GM10248 (cell line): ENCODE data around the gene CDYL.

Source experiments
- CTCF ChIA-PET: fragments of 300-600 bp; sonication (Branson Sonifier 250); formaldehyde crosslinking; extraction: SDS; loops from one replicate; lab custom pipeline; 2021; ENCODE audit warnings: antibody characterized with exemption; lab: Yijun Ruan, JAX
- POLR2A ChIA-PET: fragments of 350-650 bp; sonication (Branson Sonifier 250); formaldehyde crosslinking; extraction: SDS; loops from one replicate; lab custom pipeline; 2020; ENCODE audit warnings: antibody characterized with exemption; lab: Yijun Ruan, JAX
- DNase-seq: peaks from one replicate; pipeline ENCODE4 v3.0.0; 2012; ENCODE audit errors: extremely low spot score
- TF ChIP-seq, protein P1 (sequence below): IDR thresholded peaks from 2 replicates; pipeline ENCODE4 v1.5.1; 2012; ENCODE audit warnings: mild to moderate bottlenecking, low read depth; ENCODE audit errors: extremely low read depth, missing control alignments, control extremely low read depth

Gene CDYL

DNA sequence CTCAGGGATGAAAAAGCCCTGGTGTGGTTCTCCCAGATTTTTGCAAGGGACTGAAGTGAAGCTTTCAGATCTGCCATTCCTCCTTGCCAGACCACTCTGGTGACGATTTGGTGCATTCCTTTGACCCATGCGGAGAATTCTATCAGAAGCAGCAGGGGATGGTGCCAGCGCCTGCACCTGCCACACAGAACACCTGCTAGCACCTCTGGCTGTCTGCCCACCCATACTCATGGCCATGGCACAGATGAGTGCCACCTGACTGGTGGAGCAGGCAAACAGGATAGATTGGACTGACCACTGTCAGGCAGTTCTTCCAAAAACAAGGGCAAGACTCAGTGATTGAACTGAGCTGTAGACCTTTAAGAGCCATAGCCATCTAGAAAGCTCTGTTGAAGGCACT lies 107.1 kb downstream of the CDYL start:
- POLR2A ChIA-PET: interaction anchor here (1.1 kb wide), 1 partner anchor 19 kb away, joined by 6 read pairs; no protein-coding TSS in a partner anchor
- no peak for DNase-seq
- CTCF ChIA-PET: interaction anchor here (1.4 to 2.4 kb wide), 7 partner anchors 9 to 93 kb away, joined by 3 to 9 read pairs (median 4); no protein-coding TSS in a partner anchor
- TF ChIP-seq, protein P1, sequence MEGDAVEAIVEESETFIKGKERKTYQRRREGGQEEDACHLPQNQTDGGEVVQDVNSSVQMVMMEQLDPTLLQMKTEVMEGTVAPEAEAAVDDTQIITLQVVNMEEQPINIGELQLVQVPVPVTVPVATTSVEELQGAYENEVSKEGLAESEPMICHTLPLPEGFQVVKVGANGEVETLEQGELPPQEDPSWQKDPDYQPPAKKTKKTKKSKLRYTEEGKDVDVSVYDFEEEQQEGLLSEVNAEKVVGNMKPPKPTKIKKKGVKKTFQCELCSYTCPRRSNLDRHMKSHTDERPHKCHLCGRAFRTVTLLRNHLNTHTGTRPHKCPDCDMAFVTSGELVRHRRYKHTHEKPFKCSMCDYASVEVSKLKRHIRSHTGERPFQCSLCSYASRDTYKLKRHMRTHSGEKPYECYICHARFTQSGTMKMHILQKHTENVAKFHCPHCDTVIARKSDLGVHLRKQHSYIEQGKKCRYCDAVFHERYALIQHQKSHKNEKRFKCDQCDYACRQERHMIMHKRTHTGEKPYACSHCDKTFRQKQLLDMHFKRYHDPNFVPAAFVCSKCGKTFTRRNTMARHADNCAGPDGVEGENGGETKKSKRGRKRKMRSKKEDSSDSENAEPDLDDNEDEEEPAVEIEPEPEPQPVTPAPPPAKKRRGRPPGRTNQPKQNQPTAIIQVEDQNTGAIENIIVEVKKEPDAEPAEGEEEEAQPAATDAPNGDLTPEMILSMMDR: no peak

DNA sequence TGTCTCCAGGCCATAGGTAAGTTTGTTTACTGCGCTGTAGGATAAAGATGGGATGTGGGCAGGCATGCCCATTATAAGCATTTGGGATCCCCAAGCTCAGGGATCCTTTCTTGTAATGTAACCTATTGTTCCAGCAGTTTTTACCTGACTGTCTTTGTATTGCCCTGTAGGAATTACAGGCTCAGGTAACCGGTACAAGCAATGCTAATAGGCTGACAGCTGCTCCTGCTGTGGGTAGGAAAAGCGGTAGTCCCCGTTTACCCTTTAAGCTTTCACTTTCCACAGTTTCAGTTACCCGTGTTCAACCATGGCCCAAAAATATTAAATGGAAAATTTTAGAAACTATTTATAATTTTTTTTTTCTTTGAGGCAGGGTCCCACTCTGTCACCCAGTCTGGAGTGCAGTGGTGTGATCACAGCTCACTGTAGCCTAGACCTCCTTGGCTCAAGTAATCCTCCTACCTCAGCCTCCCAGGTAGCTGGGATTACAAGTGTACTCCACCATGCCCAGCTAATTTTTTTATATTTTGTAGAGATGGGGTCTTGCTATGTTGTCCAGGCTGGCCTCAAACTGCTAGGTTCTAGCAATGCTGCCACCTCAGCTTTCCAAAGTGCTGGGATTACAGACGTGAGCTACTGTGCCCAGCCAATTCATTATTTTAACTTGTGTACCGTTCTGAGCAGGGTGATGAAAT lies 108.6 kb downstream of the CDYL start:
- ChIA-PET POLR2A (no interaction called here), CTCF (interaction anchor here (0.6 to 2.6 kb wide), 14 partner anchors 9 to 104 kb away, joined by 3 to 9 read pairs (median 4); no protein-coding TSS in a partner anchor)
- DNase-seq: no peak
- TF ChIP-seq, protein P1: no peak

DNA sequence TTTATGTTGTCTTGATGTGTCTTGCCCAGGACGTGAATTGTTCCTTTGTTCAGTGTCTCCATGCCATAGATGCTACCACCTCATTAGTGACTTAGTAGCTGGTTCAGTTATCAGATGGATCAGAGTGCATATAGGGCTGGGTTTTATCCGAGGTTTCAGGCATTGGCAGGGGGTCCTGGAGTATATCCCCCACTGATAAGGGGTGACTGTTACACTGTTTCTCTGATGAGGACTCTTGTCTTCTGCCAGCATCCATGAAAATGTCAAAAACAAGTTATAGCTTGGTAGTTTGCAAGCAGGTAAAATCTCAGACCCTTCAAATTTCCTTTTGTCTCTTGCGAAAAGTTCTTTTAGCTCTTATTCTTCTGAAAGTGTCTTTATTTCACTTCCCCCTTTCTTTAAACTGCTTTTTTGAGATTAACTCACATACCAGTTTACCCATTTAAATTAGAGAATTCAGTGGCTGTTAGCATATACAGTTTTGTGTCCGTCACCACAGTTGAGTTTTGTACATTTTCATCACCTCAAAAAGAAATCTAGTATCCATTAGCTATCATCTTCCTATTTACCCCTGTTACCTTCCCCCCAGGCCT lies 109.2 kb downstream of the CDYL start:
- ChIA-PET POLR2A (no interaction called here), CTCF (interaction anchor here (0.6 to 2.6 kb wide), 11 partner anchors 10 to 104 kb away, joined by 3 to 9 read pairs (median 4); no protein-coding TSS in a partner anchor)
- peak; percentile 18 for DNase-seq
- TF ChIP-seq, protein P1: no peak

DNA sequence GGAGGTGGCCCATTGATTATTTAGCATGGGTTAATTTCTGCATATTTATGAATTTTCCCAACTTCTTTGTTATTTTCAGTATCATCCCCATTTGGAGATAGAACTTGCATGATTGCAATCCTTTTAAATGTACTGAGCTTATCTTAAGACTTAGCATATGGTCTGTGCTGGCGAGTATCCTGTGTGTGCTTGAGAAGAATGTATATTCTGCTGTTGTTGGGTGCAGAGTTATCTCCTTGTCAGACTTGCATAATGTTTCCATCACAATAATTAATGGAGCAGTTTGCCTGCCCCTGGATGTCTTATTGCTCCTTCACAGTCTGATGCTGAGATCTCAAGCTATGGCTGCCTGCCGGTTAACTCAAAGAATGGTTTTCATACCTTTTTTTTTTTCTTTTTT lies 112.6 kb downstream of the CDYL start:
- TF ChIP-seq, protein P1: no peak
- POLR2A ChIA-PET: no interaction called here
- no peak for DNase-seq
- CTCF ChIA-PET: interaction anchor here (1.2 to 1.5 kb wide), 3 partner anchors 10 to 99 kb away, joined by 3 read pairs; no protein-coding TSS in a partner anchor

GRCh38 chr6:4889701-4890100 lies 113.5 kb downstream of the CDYL start:
- TF ChIP-seq, protein P1: no peak
- DNase-seq: peak; percentile 9
- ChIA-PET POLR2A (no interaction called here), CTCF (interaction anchor here (0.7 to 1.5 kb wide), 4 partner anchors 9 to 100 kb away, joined by 3 read pairs; no protein-coding TSS in a partner anchor)

DNA sequence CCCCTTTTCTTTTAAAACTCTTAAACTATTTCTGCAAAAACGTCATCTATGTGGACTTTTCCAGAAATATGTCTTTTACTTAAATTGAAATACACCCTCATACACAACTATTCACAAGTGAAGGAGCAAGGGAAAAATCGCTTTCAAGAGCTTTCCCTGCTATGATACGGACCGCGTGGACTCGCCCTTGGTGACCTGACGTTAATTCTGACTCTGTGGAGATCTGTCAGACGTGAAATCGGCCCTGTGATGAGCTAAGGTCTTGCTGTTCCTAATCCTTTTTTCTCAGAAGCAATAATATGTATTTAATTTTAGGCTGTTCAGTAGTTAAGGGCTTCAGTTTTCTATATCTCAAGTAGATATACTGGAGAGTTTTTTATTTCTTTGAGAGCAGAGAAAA lies 114.0 kb downstream of the CDYL start:
- TF ChIP-seq, protein P1: no peak
- ChIA-PET CTCF (interaction anchor here (0.7 to 1.5 kb wide), 3 partner anchors 9 to 101 kb away, joined by 3 read pairs; no protein-coding TSS in a partner anchor), POLR2A (no interaction called here)
- DNase-seq: no peak
